Mesothelial cell of epicardium (in vitro differentiated cells): ENCODE measurements around the gene GRIN2A. TPM values are rescaled to one million over a fixed set of nuclear protein-coding genes. Genes with fewer than 3 reads are reported as not detected.

Source experiments
- DNase-seq, 2 experiments: peaks; one replicate each; pipeline ENCODE4 v3.0.0; 2021; ENCODE audit warnings: low spot score in 2 of 2; ENCODE audit not compliant: unreplicated experiment in 2 of 2
- H3K27ac Mint-ChIP-seq: 2 replicates; pipeline ENCODE4 v1.8.0; 2021; ENCODE audit warnings: mixed read lengths
- H3K27me3 Mint-ChIP-seq: 2 replicates; pipeline ENCODE4 v1.8.0; 2021; ENCODE audit warnings: low read depth, mixed read lengths
- H3K36me3 Mint-ChIP-seq: 2 replicates; pipeline ENCODE4 v1.8.0; 2021; ENCODE audit warnings: mixed read lengths
- H3K4me1 Mint-ChIP-seq: 2 replicates; pipeline ENCODE4 v1.8.0; 2021; ENCODE audit warnings: mixed read lengths
- H3K4me3 Mint-ChIP-seq: 2 replicates; pipeline ENCODE4 v1.8.0; 2021; ENCODE audit warnings: mild to moderate bottlenecking, moderate library complexity, mixed read lengths
- H3K9me3 Mint-ChIP-seq: 2 replicates; pipeline ENCODE4 v1.8.0; 2021; ENCODE audit warnings: mixed read lengths
- total RNA-seq: library from RNA; stranded (reverse); gene quantifications from 3 replicates; pipeline ENCODE4 v1.2.1, GENCODE V29; 2021
- TF ChIP-seq, protein P1 (sequence below): fragments of 200-600 bp; sonication (generic); IDR thresholded peaks from one replicate; pipeline ENCODE4 v1.5.0; 2021; ENCODE audit warnings: antibody characterized with exemption; ENCODE audit not compliant: unreplicated experiment

The GRIN2A gene
- total RNA-seq, 1 donor from 2014 or later, result 4.9 TPM

- no peak overlapping the region for H3K27ac Mint-ChIP-seq
- peaks cover 20% of the 10 kb centered on the region for H3K4me1 Mint-ChIP-seq
- DNase-seq, result no peak
- no peaks in the 10 kb centered on the region for H3K27me3 Mint-ChIP-seq
- H3K9me3 Mint-ChIP-seq, result peaks cover 19% of the 10 kb centered on the region
- H3K4me3 Mint-ChIP-seq, result no peak overlapping the region
- TF ChIP-seq, protein P1, sequence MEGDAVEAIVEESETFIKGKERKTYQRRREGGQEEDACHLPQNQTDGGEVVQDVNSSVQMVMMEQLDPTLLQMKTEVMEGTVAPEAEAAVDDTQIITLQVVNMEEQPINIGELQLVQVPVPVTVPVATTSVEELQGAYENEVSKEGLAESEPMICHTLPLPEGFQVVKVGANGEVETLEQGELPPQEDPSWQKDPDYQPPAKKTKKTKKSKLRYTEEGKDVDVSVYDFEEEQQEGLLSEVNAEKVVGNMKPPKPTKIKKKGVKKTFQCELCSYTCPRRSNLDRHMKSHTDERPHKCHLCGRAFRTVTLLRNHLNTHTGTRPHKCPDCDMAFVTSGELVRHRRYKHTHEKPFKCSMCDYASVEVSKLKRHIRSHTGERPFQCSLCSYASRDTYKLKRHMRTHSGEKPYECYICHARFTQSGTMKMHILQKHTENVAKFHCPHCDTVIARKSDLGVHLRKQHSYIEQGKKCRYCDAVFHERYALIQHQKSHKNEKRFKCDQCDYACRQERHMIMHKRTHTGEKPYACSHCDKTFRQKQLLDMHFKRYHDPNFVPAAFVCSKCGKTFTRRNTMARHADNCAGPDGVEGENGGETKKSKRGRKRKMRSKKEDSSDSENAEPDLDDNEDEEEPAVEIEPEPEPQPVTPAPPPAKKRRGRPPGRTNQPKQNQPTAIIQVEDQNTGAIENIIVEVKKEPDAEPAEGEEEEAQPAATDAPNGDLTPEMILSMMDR, result no peak
- no peaks in the 10 kb centered on the region for H3K36me3 Mint-ChIP-seq
Measured at GRCh38 chr16:10086620-10087019, 95.6 kb downstream of the GRIN2A start.

DNA sequence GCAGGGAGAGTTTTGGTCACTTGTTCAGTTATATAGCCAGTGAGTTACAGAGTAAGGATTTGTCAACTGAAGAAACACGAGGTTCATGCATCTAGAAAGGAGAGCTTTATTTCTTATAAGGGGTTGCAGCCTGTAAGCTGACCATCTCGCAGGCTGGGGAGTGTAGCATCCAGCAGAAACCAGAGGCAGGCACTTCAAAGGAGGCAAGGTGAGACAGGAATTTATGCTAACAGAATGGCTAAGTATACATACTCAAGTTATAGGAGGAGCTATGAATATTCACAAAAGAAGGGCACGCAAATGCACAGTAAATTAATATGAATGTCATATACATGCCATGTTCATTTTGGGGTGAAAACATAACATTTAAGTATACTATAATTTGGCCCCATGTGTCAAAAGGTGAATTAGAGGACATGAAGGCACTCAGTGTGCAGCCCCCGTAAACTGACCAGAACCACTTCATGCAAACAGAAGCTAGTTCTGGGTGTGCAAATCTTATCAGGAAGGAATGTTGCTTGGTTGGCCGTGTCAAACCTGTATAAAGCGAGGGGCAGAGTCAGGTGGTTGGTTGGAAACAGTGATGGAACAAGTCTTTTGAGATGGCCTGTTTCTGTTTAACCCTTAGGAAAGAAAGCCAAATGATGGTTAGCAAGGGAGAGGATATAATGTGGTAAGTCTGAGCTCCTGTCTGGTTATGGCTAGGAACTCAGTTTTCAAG lies 97.0 kb downstream of the GRIN2A start:
- Mint-ChIP-seq H3K4me3 (no peak overlapping the region), H3K9me3 (peaks cover 10% of the 10 kb centered on the region), H3K27ac (no peak overlapping the region), H3K36me3 (no peaks in the 10 kb centered on the region), H3K27me3 (no peaks in the 10 kb centered on the region), H3K4me1 (peaks cover 33% of the 10 kb centered on the region)
- DNase-seq, result no peak
- TF ChIP-seq, protein P1, result no peak

DNA sequence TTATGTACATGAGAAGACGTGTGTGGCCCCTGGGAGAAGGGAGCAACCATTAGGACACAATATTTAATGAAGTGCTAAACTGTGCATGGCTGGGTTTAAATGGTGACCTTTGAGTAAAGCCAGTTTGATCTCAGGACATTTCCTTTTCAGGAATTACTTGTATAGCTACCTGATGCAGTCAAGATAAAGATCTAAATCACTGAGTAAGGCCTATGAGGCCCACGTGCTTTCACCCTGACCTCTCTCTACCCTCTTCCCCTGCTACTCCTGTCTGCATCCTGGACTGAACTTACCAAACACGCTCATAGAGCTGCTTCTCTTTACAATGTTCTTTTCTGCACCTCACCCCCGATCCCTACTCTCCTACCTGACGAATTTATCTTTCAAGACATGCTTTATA lies 98.9 kb downstream of the GRIN2A start:
- no peak overlapping the region for H3K27ac Mint-ChIP-seq
- H3K36me3 Mint-ChIP-seq, result no peaks in the 10 kb centered on the region
- H3K27me3 Mint-ChIP-seq, result peaks cover under 1% of the 10 kb centered on the region
- peaks cover 6% of the 10 kb centered on the region for H3K9me3 Mint-ChIP-seq
- peaks cover 40% of the 10 kb centered on the region for H3K4me1 Mint-ChIP-seq
- no peak for DNase-seq
- TF ChIP-seq, protein P1, result no peak
- H3K4me3 Mint-ChIP-seq, result no peak overlapping the region

DNA sequence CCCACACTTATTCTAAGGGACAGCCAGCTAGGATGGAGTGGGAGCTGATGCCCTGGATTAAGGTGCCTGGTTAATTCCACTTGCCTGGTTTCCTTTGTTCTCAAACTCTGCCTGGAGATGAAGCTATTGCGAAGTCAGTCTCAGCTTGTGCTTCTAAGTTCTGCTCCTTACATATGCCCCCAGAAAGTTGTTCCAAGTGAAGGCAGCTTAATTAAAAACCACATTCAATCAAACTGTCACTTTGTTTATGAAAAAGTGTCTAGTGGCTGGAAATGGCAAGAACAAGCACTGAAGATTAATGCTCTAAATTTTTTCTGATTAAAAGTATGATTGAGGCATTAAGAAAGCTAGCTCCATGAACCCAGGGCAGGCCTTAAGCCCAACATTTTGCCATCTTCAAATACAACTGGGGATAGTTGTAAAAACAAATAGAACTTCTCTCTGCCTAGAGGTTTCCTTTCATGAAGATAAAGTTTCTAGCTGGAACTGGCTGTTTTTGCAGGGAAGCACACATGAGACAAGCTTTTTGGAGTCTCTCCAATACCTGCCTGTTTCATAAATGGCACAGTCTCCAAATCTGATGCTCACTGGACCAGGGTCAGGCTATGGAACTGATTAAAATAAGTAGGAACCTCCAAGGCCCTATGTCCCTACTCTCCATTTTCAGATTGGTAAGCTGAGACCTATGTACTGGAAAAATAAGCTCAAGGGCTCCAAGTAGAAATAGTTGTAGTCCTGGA lies 100.9 kb downstream of the GRIN2A start:
- no peak overlapping the region for H3K27ac Mint-ChIP-seq
- H3K9me3 Mint-ChIP-seq, result peaks cover 13% of the 10 kb centered on the region
- no peaks in the 10 kb centered on the region for H3K36me3 Mint-ChIP-seq
- TF ChIP-seq, protein P1, result no peak
- H3K27me3 Mint-ChIP-seq, result peaks cover 7% of the 10 kb centered on the region
- H3K4me1 Mint-ChIP-seq, result peaks cover 35% of the 10 kb centered on the region
- H3K4me3 Mint-ChIP-seq, result no peak overlapping the region
- DNase-seq, result no peak

DNA sequence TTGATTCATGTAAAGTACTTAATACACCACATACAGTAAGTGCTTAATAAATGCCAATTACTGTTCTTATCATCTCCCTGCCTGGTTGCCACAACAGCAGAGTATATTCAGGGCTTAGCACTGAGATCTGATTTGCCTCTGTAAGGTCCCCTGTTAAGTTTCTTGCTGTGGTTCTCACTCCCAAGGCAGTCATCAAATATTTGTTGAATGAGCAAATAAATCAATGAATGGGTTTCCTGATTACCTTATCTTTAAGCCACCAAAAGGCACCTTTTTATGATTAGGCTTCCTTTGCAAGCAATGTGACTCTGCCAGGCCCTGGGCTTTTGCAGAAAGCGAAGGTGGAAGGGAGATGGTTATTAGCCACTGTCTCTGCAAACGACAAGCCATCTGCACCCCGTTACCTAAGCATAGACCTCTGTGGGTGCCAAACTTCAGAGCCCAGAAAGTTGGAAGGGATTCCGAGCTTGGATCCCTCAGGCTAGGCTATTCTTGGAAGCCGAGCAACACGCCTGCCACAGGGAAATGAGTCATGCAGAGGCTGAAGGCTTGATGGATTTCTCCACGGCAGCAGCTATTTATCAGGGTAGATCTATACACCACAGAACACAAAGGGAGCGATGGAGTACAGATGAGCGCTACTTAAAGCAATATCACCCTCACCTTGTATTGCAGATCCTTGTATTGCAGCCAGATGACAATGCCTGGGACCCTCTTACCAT lies 102.0 kb downstream of the GRIN2A start:
- Mint-ChIP-seq H3K27ac (no peak overlapping the region), H3K4me1 (peaks cover 35% of the 10 kb centered on the region), H3K27me3 (peaks cover 7% of the 10 kb centered on the region), H3K36me3 (no peaks in the 10 kb centered on the region), H3K9me3 (peaks cover 9% of the 10 kb centered on the region), H3K4me3 (no peak overlapping the region)
- no peak for DNase-seq
- TF ChIP-seq, protein P1, result no peak
